IPS-18c (cell line): ENCODE results near the gene KCNQ1.

Experiments
- H3K4me3 ChIP-seq: 2 replicates; pipeline ENCODE4 v1.7.0; 2013; ENCODE audit warnings: low read depth, mild to moderate bottlenecking, low read length, moderate library complexity; ENCODE audit not compliant: insufficient read depth
- H3K9me3 ChIP-seq: one replicate; pipeline ENCODE4 v1.6.1; 2013; ENCODE audit warnings: mild to moderate bottlenecking, low read length, moderate library complexity; ENCODE audit not compliant: control insufficient read depth, insufficient read depth

Gene KCNQ1

GRCh38 chr11:2569731-2570210 is 125.0 kb downstream of the KCNQ1 start:
- H3K9me3 ChIP-seq: no peaks in the 10 kb centered on the region

DNA sequence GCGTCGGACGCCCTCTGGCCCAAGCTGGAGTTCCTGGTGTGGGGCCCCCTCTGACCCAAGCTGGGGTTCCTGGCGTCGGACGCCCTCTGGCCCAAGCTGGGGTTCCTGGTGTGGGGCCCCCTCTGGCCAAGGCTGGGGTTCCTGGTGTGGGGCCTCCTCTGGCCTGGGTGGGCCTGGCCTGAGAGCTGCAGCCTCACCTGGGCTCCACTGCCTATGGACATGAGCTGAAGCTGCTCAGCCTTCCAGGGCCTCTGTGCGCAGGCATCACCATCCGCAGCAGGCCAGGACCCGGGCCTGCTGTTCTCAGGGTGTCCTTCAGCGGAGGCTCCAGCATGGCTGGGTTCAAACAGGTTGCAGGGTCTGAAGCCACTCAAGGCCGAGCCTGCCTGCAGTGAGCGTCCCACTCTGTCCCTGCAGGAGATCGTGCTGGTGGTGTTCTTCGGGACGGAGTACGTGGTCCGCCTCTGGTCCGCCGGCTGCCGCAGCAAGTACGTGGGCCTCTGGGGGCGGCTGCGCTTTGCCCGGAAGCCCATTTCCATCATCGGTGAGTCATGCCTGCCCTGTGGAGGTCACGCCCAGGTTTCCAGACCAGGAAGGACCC is 125.5 kb downstream of the KCNQ1 start:
- Histone ChIP-seq H3K4me3 (no peak overlapping the region), H3K9me3 (no peaks in the 10 kb centered on the region)

More at GRCh38 chr11:2569731-2570210, 125.0 kb downstream of the KCNQ1 start:
- H3K4me3 ChIP-seq: no peak overlapping the region

GRCh38 chr11:2570841-2571597 is 126.2 kb downstream of the KCNQ1 start:
- Histone ChIP-seq H3K4me3 (no peak overlapping the region), H3K9me3 (peaks cover 2% of the 10 kb centered on the region)

GRCh38 chr11:2571598-2572281 is 126.9 kb downstream of the KCNQ1 start:
- Histone ChIP-seq H3K9me3 (peaks cover 2% of the 10 kb centered on the region), H3K4me3 (no peak overlapping the region)

- H3K9me3 ChIP-seq: peaks cover 2% of the 10 kb centered on the region
- H3K4me3 ChIP-seq: no peak overlapping the region
These were observed 127.9 kb downstream of the KCNQ1 start for GRCh38 chr11:2572491-2573239.

GRCh38 chr11:2573240-2574042 is 128.6 kb downstream of the KCNQ1 start:
- H3K9me3 ChIP-seq: peaks cover 2% of the 10 kb centered on the region
- no peak overlapping the region for H3K4me3 ChIP-seq

DNA sequence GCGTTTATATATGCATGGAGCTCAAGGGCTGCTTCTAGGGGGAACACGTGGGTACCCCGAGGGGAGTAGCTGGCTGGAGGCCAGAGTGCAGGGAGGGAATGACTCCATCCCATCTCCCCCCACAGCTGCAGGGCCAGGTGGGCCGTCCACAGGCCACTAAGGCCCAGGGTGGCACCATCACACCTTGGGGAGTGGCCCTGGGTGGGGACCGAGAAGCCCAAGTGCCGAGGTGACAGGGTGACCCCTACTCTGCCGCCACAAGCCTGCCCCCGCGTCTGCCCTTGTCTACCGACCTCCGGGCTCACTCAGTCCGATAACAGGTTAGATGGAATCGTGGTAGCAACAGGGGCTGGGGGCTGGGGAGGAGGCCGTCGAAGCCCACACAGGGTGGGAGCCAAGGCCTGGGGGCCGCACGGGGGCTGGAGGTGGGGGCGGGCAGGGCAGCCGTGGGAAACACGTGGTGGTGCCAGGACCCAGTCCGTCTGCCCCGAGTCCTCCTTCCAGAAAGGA is 129.3 kb downstream of the KCNQ1 start:
- Histone ChIP-seq H3K4me3 (no peak overlapping the region), H3K9me3 (peaks cover 2% of the 10 kb centered on the region)

DNA sequence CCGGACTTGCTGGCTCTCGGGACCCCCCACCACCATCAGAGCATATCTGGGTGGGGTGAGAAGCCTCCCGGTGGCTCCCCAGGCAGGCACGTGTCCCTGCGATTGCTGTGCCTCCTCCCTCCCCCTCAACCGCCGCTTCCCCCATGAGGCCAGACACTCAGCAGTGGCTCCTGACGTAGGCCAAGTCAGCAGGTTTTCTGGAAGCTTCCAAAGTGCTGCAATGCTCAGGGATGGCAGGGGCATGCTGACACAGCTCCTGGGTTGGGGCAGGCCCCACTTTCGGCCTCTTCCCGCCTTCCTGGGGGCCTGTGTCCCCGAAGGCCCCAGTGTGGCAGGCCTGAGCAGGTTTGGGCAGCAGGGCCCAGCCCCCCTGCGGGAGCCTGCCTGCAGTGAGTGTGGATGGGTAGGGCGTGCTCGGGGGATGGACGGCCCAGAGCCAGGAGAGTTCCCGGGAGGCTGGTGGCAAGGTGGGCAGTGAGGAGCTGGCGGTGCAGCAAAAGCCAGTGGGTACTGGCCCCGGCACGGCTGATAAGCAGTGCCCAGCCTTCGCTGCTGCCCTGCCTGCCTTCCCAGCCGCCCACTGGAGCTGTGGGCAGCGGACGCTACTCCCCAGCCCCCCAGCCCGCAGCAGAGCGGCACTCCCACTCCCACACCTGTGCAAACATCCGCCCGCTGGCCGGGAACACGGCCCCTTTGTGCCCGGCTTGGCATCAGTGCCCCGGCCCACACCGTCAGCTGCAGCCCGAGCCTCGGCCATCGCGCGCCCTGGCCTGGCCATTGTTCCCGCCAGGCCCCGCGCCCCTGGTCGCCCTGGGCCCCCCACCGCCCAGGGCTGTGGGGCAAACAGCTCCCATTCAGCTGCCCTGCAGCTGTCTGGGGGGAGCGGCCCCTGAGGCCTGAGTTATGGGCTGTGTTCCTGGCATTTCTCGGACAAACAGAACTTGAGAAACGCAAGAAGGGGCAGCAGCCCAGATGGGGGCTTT is 130.0 kb downstream of the KCNQ1 start:
- H3K4me3 ChIP-seq: no peak overlapping the region
- H3K9me3 ChIP-seq: peaks cover 2% of the 10 kb centered on the region

DNA sequence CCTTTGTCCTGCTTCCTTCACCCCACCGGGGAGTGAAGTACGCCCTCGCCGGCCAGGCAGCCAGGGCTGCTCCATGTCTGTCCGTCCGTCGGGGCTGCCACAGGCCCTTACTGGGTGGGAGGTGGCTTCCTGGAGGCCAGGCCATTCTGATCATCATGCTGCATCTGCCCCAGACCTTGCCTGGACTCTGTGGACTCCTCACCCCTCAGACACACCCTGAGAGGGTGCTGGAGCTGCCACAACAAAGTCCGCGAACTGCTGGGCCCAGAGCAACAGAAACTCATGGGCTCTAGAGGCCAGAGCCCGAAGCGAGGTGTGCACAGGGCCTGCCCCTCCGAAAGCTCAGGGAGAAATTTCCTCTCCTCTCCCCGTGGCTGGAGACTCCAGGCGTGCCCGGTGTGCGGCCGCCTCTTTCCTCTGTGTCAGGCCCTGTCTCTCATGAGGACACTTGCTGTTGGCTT is 130.8 kb downstream of the KCNQ1 start:
- Histone ChIP-seq H3K4me3 (no peak overlapping the region), H3K9me3 (peaks cover 2% of the 10 kb centered on the region)

DNA sequence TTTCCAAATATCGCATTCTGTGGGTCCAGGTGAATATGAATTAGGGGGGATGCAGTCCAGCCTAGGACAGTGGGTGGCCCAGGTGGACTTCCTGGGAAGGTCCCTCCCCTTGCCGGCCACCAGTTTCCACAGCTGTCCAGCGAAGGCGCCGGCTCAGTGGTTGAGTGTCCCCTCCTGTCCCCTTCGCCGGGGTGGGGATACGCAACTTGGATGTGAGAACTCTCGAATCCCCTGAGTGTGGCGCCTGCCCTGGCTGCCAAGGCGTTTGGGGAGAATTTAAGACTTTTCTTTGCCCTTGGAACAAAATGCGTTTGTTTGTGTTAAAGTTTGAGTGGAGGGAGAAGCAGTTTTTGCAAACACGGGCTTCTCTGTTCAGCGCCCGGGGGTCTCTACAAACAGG is 131.3 kb downstream of the KCNQ1 start:
- Histone ChIP-seq H3K4me3 (no peak overlapping the region), H3K9me3 (peaks cover 2% of the 10 kb centered on the region)

DNA sequence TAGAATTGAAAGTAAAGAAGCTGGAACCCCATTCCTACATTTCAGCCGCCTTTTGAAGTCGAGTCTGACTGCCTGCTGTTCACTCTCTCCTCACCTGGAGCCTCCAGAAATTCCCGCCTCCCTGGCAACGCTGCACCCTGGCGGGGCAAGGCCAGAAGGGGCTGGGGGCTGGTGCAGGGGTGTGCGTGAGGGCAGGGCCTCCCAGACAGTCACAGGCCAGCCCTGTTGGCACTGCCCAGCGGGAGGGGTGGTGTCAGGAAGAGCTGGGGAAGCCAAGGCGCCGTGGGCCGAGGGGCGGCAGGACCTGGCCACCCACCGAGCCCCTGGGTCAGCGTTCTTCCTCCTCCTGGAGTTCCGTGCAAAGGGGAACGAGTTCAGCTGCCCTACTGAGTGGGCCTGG is 131.7 kb downstream of the KCNQ1 start:
- Histone ChIP-seq H3K4me3 (no peak overlapping the region), H3K9me3 (peaks cover 2% of the 10 kb centered on the region)

- Histone ChIP-seq H3K4me3 (no peak overlapping the region), H3K9me3 (peaks cover 2% of the 10 kb centered on the region)
These were observed 132.5 kb downstream of the KCNQ1 start for GRCh38 chr11:2577031-2577990.

- Histone ChIP-seq H3K4me3 (no peak overlapping the region), H3K9me3 (peaks cover 2% of the 10 kb centered on the region)
These were observed 133.5 kb downstream of the KCNQ1 start for GRCh38 chr11:2577991-2578928.

- H3K4me3 ChIP-seq: no peak overlapping the region
- peaks cover 2% of the 10 kb centered on the region for H3K9me3 ChIP-seq
These were observed 134.1 kb downstream of the KCNQ1 start for GRCh38 chr11:2578929-2579270.
